PC-9 (cell line): ENCODE results near the gene RYR3. TPM values are rescaled to one million over a fixed set of nuclear protein-coding genes. Genes with fewer than 3 reads are reported as not detected.

ENCODE experiments used
- BruUV-seq: library from RNA; stranded (reverse); fragments of 400-500 nt; replicated peaks from 2 replicates; lab custom pipeline; 2021; lab: Mats Ljungman, UMichigan
- CTCF ChIA-PET: fragments of 300-600 bp; sonication (Branson Sonifier 250); formaldehyde crosslinking; loops from one replicate; lab custom pipeline; 2022; ENCODE audit warnings: antibody characterized with exemption; lab: Charles Lee
- POLR2A ChIA-PET: fragments of 300-600 bp; sonication (Branson Sonifier 250); formaldehyde crosslinking; loops from one replicate; lab custom pipeline; 2022; ENCODE audit warnings: antibody characterized with exemption; ENCODE audit not compliant: unreplicated experiment; lab: Charles Lee
- DNase-seq, 2 experiments: peaks; one replicate each; pipeline versions ENCODE4 v3.0.0 to v3.0.0-alpha.2; 2015 to 2022; ENCODE audit warnings: mixed read lengths in 1 of 2
- H2AFZ ChIP-seq: fragments of 200-600 bp; sonication (generic); 2 replicates; pipeline ENCODE4 v1.8.1; 2017; ENCODE audit warnings: antibody characterized with exemption
- H3F3A ChIP-seq: fragments of 200-600 bp; sonication (generic); 2 replicates; pipeline ENCODE4 v1.8.1; 2017; ENCODE audit warnings: antibody characterized with exemption, mild to moderate bottlenecking, low read depth; ENCODE audit not compliant: insufficient read depth
- H3K27ac ChIP-seq: fragments of 200-600 bp; sonication (generic); 2 replicates; pipeline ENCODE4 v1.6.1; 2016; ENCODE audit warnings: mixed run types
- H3K27me3 ChIP-seq: fragments of 200-600 bp; sonication (generic); 2 replicates; pipeline ENCODE4 v1.6.1; 2016; ENCODE audit warnings: low read depth, mixed run types; ENCODE audit not compliant: insufficient read depth
- H3K36me3 ChIP-seq: fragments of 200-600 bp; sonication (generic); 2 replicates; pipeline ENCODE4 v1.6.1; 2016; ENCODE audit warnings: low read depth, mixed run types
- H3K4me1 ChIP-seq: fragments of 200-600 bp; sonication (generic); replicated peaks from 2 replicates; pipeline ENCODE4 v1.6.1; 2016; ENCODE audit warnings: mixed run types; ENCODE audit not compliant: insufficient read depth
- H3K4me2 ChIP-seq: fragments of 200-600 bp; sonication (generic); 2 replicates; pipeline ENCODE4 v1.6.1; 2017; ENCODE audit warnings: mixed run types
- H3K4me3 ChIP-seq: fragments of 200-600 bp; sonication (generic); 2 replicates; pipeline ENCODE4 v1.6.1; 2016; ENCODE audit warnings: mixed run types
- H3K79me2 ChIP-seq: fragments of 200-600 bp; sonication (generic); 2 replicates; pipeline ENCODE4 v1.6.1; 2017; ENCODE audit warnings: low read depth, mixed run types
- H3K9me2 ChIP-seq: fragments of 200-600 bp; sonication (generic); 2 replicates; pipeline ENCODE4 v1.8.1; 2017; ENCODE audit warnings: mild to moderate bottlenecking; ENCODE audit not compliant: insufficient read depth
- H3K9me3 ChIP-seq: fragments of 200-600 bp; sonication (generic); 2 replicates; pipeline ENCODE4 v1.8.1; 2016; ENCODE audit warnings: low read depth; ENCODE audit not compliant: insufficient read depth
- H4K20me1 ChIP-seq: fragments of 200-600 bp; sonication (generic); 2 replicates; pipeline ENCODE4 v1.8.1; 2017; ENCODE audit not compliant: insufficient read depth
- EZH2 ChIP-seq: fragments of 200-600 bp; sonication (generic); IDR thresholded peaks from 2 replicates; pipeline ENCODE4 v1.8.0; 2017; ENCODE audit warnings: antibody characterized with exemption, low read depth
- intact Hi-C: fragments of 100-400 bp; cut with micrococcal nuclease; formaldehyde crosslinking; loops from one replicate; pipeline ENCODE4 v1.10.0; 2022; ENCODE audit not compliant: unreplicated experiment
- total RNA-seq: library from RNA; stranded (reverse); gene quantifications from 2 replicates; pipeline ENCODE4 v1.2.3, GENCODE V29; 2021
- TF ChIP-seq, protein P1 (sequence below): fragments of 200-600 bp; sonication (generic); conservative IDR thresholded peaks from 2 replicates; pipeline ENCODE4 v1.6.1; 2017; ENCODE audit warnings: mixed run types, antibody characterized with exemption, mild to moderate bottlenecking, moderate library complexity

Gene RYR3
- total RNA-seq, 1 experiment from 2014 or later = 0.15 TPM

DNA sequence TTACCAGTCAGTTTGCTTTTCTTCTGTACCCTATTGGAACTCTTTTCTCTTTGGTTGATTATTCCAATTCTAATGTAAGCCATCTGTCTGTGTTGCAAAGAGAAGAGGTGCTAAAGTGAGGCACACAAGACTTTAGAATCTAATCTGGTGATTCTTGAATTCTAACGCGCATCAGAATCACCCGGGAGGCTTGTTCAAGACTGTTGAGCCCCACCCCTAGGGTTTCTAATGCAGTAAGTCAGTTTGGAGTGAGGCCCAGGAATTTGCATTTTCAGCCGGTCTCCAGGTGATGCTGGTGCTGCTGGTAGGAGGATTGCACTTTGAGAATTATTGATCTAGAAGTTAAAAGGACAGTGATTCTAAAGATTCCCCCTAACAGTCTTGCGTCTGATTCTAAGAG lies 472.2 kb downstream of the RYR3 start:
- DNase-seq = no peak
- ChIA-PET POLR2A (no interaction called here), CTCF (no interaction called here)
- H3K79me2 ChIP-seq = no peaks in the 10 kb centered on the region
- H3K27ac ChIP-seq = no peak overlapping the region
- H3F3A ChIP-seq = no peaks in the 10 kb centered on the region
- no peaks in the 10 kb centered on the region for H3K9me3 ChIP-seq
- H3K4me2 ChIP-seq = no peak overlapping the region
- no peaks in the 10 kb centered on the region; the same call in 1 of the 2 replicates for H3K27me3 ChIP-seq
- H2AFZ ChIP-seq = no peak overlapping the region
- TF ChIP-seq, protein P1, sequence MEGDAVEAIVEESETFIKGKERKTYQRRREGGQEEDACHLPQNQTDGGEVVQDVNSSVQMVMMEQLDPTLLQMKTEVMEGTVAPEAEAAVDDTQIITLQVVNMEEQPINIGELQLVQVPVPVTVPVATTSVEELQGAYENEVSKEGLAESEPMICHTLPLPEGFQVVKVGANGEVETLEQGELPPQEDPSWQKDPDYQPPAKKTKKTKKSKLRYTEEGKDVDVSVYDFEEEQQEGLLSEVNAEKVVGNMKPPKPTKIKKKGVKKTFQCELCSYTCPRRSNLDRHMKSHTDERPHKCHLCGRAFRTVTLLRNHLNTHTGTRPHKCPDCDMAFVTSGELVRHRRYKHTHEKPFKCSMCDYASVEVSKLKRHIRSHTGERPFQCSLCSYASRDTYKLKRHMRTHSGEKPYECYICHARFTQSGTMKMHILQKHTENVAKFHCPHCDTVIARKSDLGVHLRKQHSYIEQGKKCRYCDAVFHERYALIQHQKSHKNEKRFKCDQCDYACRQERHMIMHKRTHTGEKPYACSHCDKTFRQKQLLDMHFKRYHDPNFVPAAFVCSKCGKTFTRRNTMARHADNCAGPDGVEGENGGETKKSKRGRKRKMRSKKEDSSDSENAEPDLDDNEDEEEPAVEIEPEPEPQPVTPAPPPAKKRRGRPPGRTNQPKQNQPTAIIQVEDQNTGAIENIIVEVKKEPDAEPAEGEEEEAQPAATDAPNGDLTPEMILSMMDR = no peak
- no peak for TF ChIP-seq EZH2
- no peaks in the 10 kb centered on the region for H3K4me1 ChIP-seq
- no peaks in the 10 kb centered on the region for H3K36me3 ChIP-seq
- no peak overlapping the region for H3K4me3 ChIP-seq
- no TSS peak for BruUV-seq
- H3K9me2 ChIP-seq = no peaks in the 10 kb centered on the region
- H4K20me1 ChIP-seq = no peaks in the 10 kb centered on the region
- intact Hi-C loops = no loop called here

DNA sequence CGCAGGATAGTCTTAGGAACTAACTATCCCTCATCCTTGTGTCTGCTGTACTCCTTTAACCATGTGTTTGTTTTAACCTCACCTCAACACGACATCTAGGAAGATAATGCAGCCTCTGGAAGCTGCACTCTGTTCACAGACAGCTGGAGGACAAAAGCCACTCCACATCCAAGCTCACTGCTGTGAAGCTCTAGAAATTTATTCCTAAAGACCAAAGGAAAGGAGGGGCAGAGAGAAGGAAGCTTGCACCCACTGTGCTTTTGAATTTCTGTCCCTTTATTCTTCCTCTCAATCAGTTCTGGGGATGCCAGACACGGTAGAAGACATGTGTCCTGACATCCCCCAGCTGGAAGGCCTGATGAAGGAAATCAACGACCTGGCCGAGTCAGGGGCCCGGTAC lies 474.6 kb downstream of the RYR3 start:
- Histone ChIP-seq H3K4me3 (no peak overlapping the region), H3K27me3 (no peaks in the 10 kb centered on the region; the same call in 1 of the 2 replicates), H3K4me2 (no peak overlapping the region), H3F3A (no peaks in the 10 kb centered on the region), H3K9me3 (no peaks in the 10 kb centered on the region), H3K4me1 (no peaks in the 10 kb centered on the region), H3K9me2 (no peaks in the 10 kb centered on the region), H4K20me1 (no peaks in the 10 kb centered on the region), H2AFZ (no peak overlapping the region), H3K27ac (no peak overlapping the region), H3K36me3 (no peaks in the 10 kb centered on the region), H3K79me2 (no peaks in the 10 kb centered on the region)
- intact Hi-C loops = no loop called here
- CTCF ChIA-PET = no interaction called here
- no TSS peak for BruUV-seq
- DNase-seq = no peak
- TF ChIP-seq, protein P1 = no peak
- no peak for TF ChIP-seq EZH2
- POLR2A ChIA-PET = no interaction called here

DNA sequence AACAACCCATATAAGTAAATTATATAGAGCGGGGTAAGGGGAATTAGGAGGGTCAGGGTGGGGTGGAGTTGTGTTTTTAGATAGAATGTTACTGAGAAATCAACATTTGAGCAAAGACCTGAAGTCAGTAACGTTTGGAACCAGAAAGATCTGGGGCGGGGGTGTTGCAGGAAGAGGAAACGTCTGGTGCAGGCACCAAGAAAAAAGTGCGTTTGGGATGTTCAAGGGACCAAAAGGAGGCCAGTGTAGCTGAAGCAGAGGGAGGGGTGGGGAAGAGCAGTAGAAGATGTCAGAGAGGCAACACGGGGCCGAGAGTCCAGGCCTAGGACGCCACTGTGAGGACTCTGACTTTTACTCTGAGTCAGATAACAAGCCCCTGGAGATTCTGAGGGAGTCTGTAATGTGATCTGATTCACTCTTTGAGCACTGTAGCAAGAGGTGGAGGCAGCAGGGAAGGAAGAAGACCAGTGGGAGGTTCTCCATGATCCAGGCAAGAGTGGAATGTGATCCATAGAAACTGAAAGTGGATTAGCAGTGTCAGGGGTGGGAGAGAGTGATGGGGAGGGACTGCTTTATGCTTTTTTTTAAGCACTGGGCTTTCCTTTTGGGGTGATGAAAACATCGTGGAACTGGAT lies 478.3 kb downstream of the RYR3 start:
- Histone ChIP-seq H3F3A (no peaks in the 10 kb centered on the region), H3K27ac (no peak overlapping the region), H3K4me1 (no peaks in the 10 kb centered on the region), H3K36me3 (no peaks in the 10 kb centered on the region), H3K4me2 (no peak overlapping the region), H3K4me3 (no peak overlapping the region), H2AFZ (no peak overlapping the region), H3K27me3 (no peaks in the 10 kb centered on the region; the same call in 1 of the 2 replicates), H3K9me3 (no peaks in the 10 kb centered on the region), H4K20me1 (no peaks in the 10 kb centered on the region), H3K9me2 (no peaks in the 10 kb centered on the region), H3K79me2 (no peaks in the 10 kb centered on the region)
- no TSS peak for BruUV-seq
- no peak for DNase-seq
- TF ChIP-seq EZH2 = no peak
- TF ChIP-seq, protein P1 = no peak
- CTCF ChIA-PET = no interaction called here
- intact Hi-C loops = no loop called here
- POLR2A ChIA-PET = no interaction called here
